Hepatocyte (in vitro differentiated cells): Measurements from ENCODE around the gene CD300A. TPM values are rescaled to one million over a fixed set of nuclear protein-coding genes. Genes with fewer than 3 reads are reported as not detected.

Experiments
- DNase-seq: peaks from one replicate; pipeline ENCODE4 v3.0.0-alpha.2; 2016; ENCODE audit warnings: low spot score
- H2AFZ ChIP-seq: fragments of 200-600 bp; sonication (generic); 2 replicates; pipeline ENCODE4 v1.6.0; 2016; ENCODE audit warnings: antibody characterized with exemption, mild to moderate bottlenecking
- H3K27ac ChIP-seq: fragments of 200-600 bp; sonication (generic); 2 replicates; pipeline ENCODE4 v1.5.1; 2016; ENCODE audit warnings: mild to moderate bottlenecking
- H3K27me3 ChIP-seq: fragments of 200-600 bp; sonication (generic); 2 replicates; pipeline ENCODE4 v1.6.1; 2016
- H3K36me3 ChIP-seq: fragments of 200-600 bp; sonication (generic); replicated peaks from 2 replicates; pipeline ENCODE4 v1.5.1; 2016; ENCODE audit warnings: low read depth; ENCODE audit not compliant: insufficient read depth
- H3K4me1 ChIP-seq: fragments of 200-600 bp; sonication (generic); 2 replicates; pipeline ENCODE4 v1.5.1; 2016; ENCODE audit warnings: mild to moderate bottlenecking, moderate library complexity; ENCODE audit not compliant: insufficient read depth
- H3K4me2 ChIP-seq: fragments of 200-600 bp; sonication (generic); 2 replicates; pipeline ENCODE4 v1.6.0; 2016
- H3K4me3 ChIP-seq: fragments of 200-600 bp; sonication (generic); 2 replicates; pipeline ENCODE4 v1.5.1; 2016; ENCODE audit warnings: mild to moderate bottlenecking
- H3K79me2 ChIP-seq: fragments of 200-600 bp; sonication (generic); 2 replicates; pipeline ENCODE4 v1.6.0; 2017; ENCODE audit warnings: mild to moderate bottlenecking
- H3K9me2 ChIP-seq: fragments of 200-600 bp; sonication (generic); replicated peaks from 2 replicates; pipeline ENCODE4 v1.6.0; 2017; ENCODE audit warnings: mild to moderate bottlenecking; ENCODE audit not compliant: insufficient read depth
- H3K9me3 ChIP-seq: fragments of 200-600 bp; sonication (generic); 2 replicates; pipeline ENCODE4 v1.5.1; 2016; ENCODE audit warnings: low read depth, mild to moderate bottlenecking
- H4K20me1 ChIP-seq: fragments of 200-600 bp; sonication (generic); 2 replicates; pipeline ENCODE4 v1.6.0; 2016; ENCODE audit warnings: mild to moderate bottlenecking; ENCODE audit not compliant: insufficient read depth, poor library complexity, severe bottlenecking
- CTCF ChIP-seq: fragments of 200-600 bp; sonication (generic); IDR thresholded peaks from 2 replicates; pipeline ENCODE4 v1.5.1; 2016; ENCODE audit warnings: antibody characterized with exemption, mild to moderate bottlenecking; ENCODE audit not compliant: poor library complexity
- EZH2 ChIP-seq: fragments of 200-600 bp; sonication (generic); IDR thresholded peaks from 2 replicates; pipeline ENCODE4 v1.6.1; 2016; ENCODE audit warnings: antibody characterized with exemption, mild to moderate bottlenecking, borderline replicate concordance
- EZH2phosphoT487 ChIP-seq: fragments of 200-600 bp; sonication (generic); IDR thresholded peaks from one replicate; pipeline ENCODE4 v1.6.1; 2018; ENCODE audit warnings: antibody characterized with exemption, mild to moderate bottlenecking, low read depth, moderate library complexity; ENCODE audit not compliant: unreplicated experiment, severe bottlenecking
- WGBS: methylation state at CpG from one replicate; pipeline ENCODE4 v1.1.6; 2016; ENCODE audit warnings: low lambda C conversion rate; ENCODE audit errors: missing lambda C conversion rate; 5-methylcytosine and 5-hydroxymethylcytosine counted together
- polyA plus RNA-seq: library from polyadenylated mRNA; unstranded; fragments of >200 nt; fragmentation: Nextera tagmentation; extraction: Ambion mirVana; gene quantifications from 2 replicates; pipeline ENCODE4 v1.2.1, GENCODE V29; 2016
- total RNA-seq: library from RNA; depleted of rRNA; stranded (reverse); fragments of >200 nt; gene quantifications from 2 replicates; pipeline ENCODE4 v1.2.3, GENCODE V29; 2014

The CD300A gene
- total and polyA plus RNA-seq, 2 experiments from 2014 or later, result 0.22 to 1.1 TPM

- no peaks in the 10 kb centered on the region for H3K9me3 ChIP-seq
- H3K4me1 ChIP-seq, result no peaks in the 10 kb centered on the region
- no peaks in the 10 kb centered on the region for H4K20me1 ChIP-seq
- no peak overlapping the region for H3K4me3 ChIP-seq
- WGBS, result 83% methylated on average over 3 of the region's 3 CpGs
- H3K36me3 ChIP-seq, result no peaks in the 10 kb centered on the region
- no peak overlapping the region for H2AFZ ChIP-seq
- TF ChIP-seq CTCF (no peak), EZH2phosphoT487 (no peak), EZH2 (no peak)
- H3K9me2 ChIP-seq, result no peaks in the 10 kb centered on the region
- no peaks in the 10 kb centered on the region for H3K79me2 ChIP-seq
- no peak overlapping the region for H3K4me2 ChIP-seq
- no peak for DNase-seq
- no peaks in the 10 kb centered on the region for H3K27me3 ChIP-seq
- H3K27ac ChIP-seq, result no peak overlapping the region
These were observed 56.9 kb downstream of the CD300A start for GRCh38 chr17:74523308-74523707.

- Histone ChIP-seq H3K27me3 (no peaks in the 10 kb centered on the region), H4K20me1 (no peaks in the 10 kb centered on the region), H3K4me2 (no peak overlapping the region), H3K9me2 (no peaks in the 10 kb centered on the region), H3K4me3 (no peak overlapping the region), H2AFZ (no peak overlapping the region), H3K9me3 (no peaks in the 10 kb centered on the region), H3K79me2 (no peaks in the 10 kb centered on the region), H3K27ac (no peak overlapping the region), H3K4me1 (no peaks in the 10 kb centered on the region), H3K36me3 (no peaks in the 10 kb centered on the region)
- TF ChIP-seq EZH2phosphoT487 (no peak), EZH2 (no peak), CTCF (no peak)
- WGBS, result 80% methylated on average over 11 of the region's 11 CpGs
- DNase-seq, result no peak
These were observed 58.4 kb downstream of the CD300A start for GRCh38 chr17:74524653-74525464.

- Histone ChIP-seq H3K79me2 (no peaks in the 10 kb centered on the region), H3K27me3 (no peaks in the 10 kb centered on the region), H3K9me2 (no peaks in the 10 kb centered on the region), H2AFZ (no peak overlapping the region), H4K20me1 (no peaks in the 10 kb centered on the region), H3K9me3 (no peaks in the 10 kb centered on the region), H3K36me3 (no peaks in the 10 kb centered on the region), H3K4me3 (no peak overlapping the region), H3K4me1 (no peaks in the 10 kb centered on the region), H3K27ac (no peak overlapping the region), H3K4me2 (no peak overlapping the region)
- TF ChIP-seq CTCF, result no peak
- no peak for TF ChIP-seq EZH2phosphoT487
- no peak for TF ChIP-seq EZH2
- 82% methylated on average over 1 of the region's 1 CpG for WGBS
- no peak for DNase-seq
These were observed 59.0 kb downstream of the CD300A start for GRCh38 chr17:74525465-74525725.
